IMR-90 (cell line): ENCODE results near the gene FOSL2. TPM values are rescaled to one million over a fixed set of nuclear protein-coding genes. Genes with fewer than 3 reads are reported as not detected.

ENCODE experiments used
- ATAC-seq: fragments of 200-7000 bp; cut with Tn5 transposase; 2 replicates; pipeline ENCODE4 v1.9.1; 2020; ENCODE audit warnings: low read depth, mild to moderate bottlenecking, moderate library complexity
- BruUV-seq: library from RNA; stranded (reverse); fragments of 400-500 nt; replicated peaks from 2 replicates; lab custom pipeline; 2021; lab: Mats Ljungman, UMichigan
- CTCF ChIA-PET: fragments of 300-600 bp; formaldehyde crosslinking; extraction: SDS; loops from one replicate; lab custom pipeline; 2021; ENCODE audit warnings: antibody characterized with exemption; lab: Yijun Ruan, JAX
- POLR2A ChIA-PET: fragments of 300-600 bp; sonication (Branson Sonifier 250); formaldehyde crosslinking; loops from one replicate; lab custom pipeline; 2022; ENCODE audit warnings: antibody characterized with exemption; ENCODE audit not compliant: unreplicated experiment; lab: Charles Lee
- DNase-seq: peaks from one replicate; pipeline ENCODE4 v3.0.0; 2013
- H2AFZ ChIP-seq: replicated peaks from 2 replicates; pipeline ENCODE3; 2013; ENCODE audit warnings: low read length, mild to moderate bottlenecking; ENCODE audit not compliant: poor library complexity
- H2AK5ac ChIP-seq: 2 replicates; pipeline ENCODE4 v1.6.1; 2013; ENCODE audit warnings: low read depth, low read length, inconsistent platforms
- H2AK9ac ChIP-seq: replicated peaks from 2 replicates; pipeline ENCODE3; 2013; ENCODE audit warnings: mild to moderate bottlenecking, low read depth, low read length, moderate library complexity; ENCODE audit not compliant: poor library complexity
- H2BK120ac ChIP-seq: 2 replicates; pipeline ENCODE4 v1.6.1; 2013; ENCODE audit warnings: low read depth, low read length, inconsistent platforms
- H2BK15ac ChIP-seq: 3 replicates; pipeline ENCODE4 v1.6.1; 2013; ENCODE audit warnings: low read depth, low read length, inconsistent platforms
- H2BK20ac ChIP-seq: 2 replicates; pipeline ENCODE4 v1.6.1; 2013; ENCODE audit warnings: low read depth, mild to moderate bottlenecking, inconsistent platforms, low read length, moderate library complexity
- H2BK5ac ChIP-seq: 2 replicates; pipeline ENCODE4 v1.6.1; 2013; ENCODE audit warnings: mild to moderate bottlenecking, low read depth, low read length, inconsistent platforms; ENCODE audit not compliant: poor library complexity, severe bottlenecking
- H3K14ac ChIP-seq: replicated peaks from 2 replicates; pipeline ENCODE4 v1.6.1; 2013; ENCODE audit warnings: low read depth, low read length, inconsistent platforms
- H3K18ac ChIP-seq: 2 replicates; pipeline ENCODE4 v1.6.1; 2013; ENCODE audit warnings: low read depth, low read length, control low read depth
- H3K23ac ChIP-seq: 2 replicates; pipeline ENCODE4 v1.6.1; 2013; ENCODE audit warnings: low read depth, low read length, inconsistent platforms
- H3K27ac ChIP-seq: 2 replicates; pipeline ENCODE4 v1.5.1; 2013; ENCODE audit warnings: mild to moderate bottlenecking, control low read depth, low read length; ENCODE audit not compliant: insufficient read depth
- H3K27me3 ChIP-seq: 2 replicates; pipeline ENCODE4 v1.6.1; 2013; ENCODE audit warnings: low read length; ENCODE audit not compliant: control insufficient read depth, insufficient read depth
- H3K36me3 ChIP-seq: 2 replicates; pipeline ENCODE4 v1.6.1; 2013; ENCODE audit warnings: low read length, mixed read lengths; ENCODE audit not compliant: control insufficient read depth, insufficient read depth
- H3K4ac ChIP-seq: 2 replicates; pipeline ENCODE4 v1.6.1; 2013; ENCODE audit warnings: low read depth, low read length, inconsistent platforms
- H3K4me1 ChIP-seq: 2 replicates; pipeline ENCODE4 v1.6.1; 2013; ENCODE audit warnings: low read length, mixed read lengths; ENCODE audit not compliant: control insufficient read depth, insufficient read depth
- H3K4me2 ChIP-seq: 2 replicates; pipeline ENCODE4 v1.6.1; 2013; ENCODE audit warnings: low read depth, mild to moderate bottlenecking, control low read depth, low read length, moderate library complexity
- H3K4me3 ChIP-seq: 2 replicates; pipeline ENCODE4 v1.5.1; 2013; ENCODE audit warnings: low read depth, mild to moderate bottlenecking, control low read depth, low read length, moderate library complexity; ENCODE audit not compliant: insufficient read depth
- H3K56ac ChIP-seq: 2 replicates; pipeline ENCODE4 v1.6.1; 2013; ENCODE audit warnings: low read length, inconsistent platforms; ENCODE audit not compliant: insufficient read depth; ENCODE audit errors: extremely low read depth
- H3K79me1 ChIP-seq, 2 experiments: 2 replicates each; pipeline ENCODE4 v1.6.1; 2013; ENCODE audit warnings: low read length in 2 of 2, inconsistent platforms in 1 of 2, low read depth in 1 of 2
- H3K9ac ChIP-seq: 2 replicates; pipeline ENCODE4 v1.6.1; 2013; ENCODE audit warnings: low read depth, low read length, control low read depth
- H3K9me1 ChIP-seq: 2 replicates; pipeline ENCODE4 v1.6.1; 2013; ENCODE audit warnings: low read length, inconsistent platforms; ENCODE audit not compliant: insufficient read depth
- H3K9me3 ChIP-seq: 2 replicates; pipeline ENCODE4 v1.6.1; 2013; ENCODE audit warnings: low read length; ENCODE audit not compliant: control insufficient read depth, insufficient read depth
- H4K20me1 ChIP-seq: 2 replicates; pipeline ENCODE4 v1.6.1; 2013; ENCODE audit warnings: low read length, inconsistent platforms; ENCODE audit not compliant: insufficient read depth
- H4K5ac ChIP-seq: 2 replicates; pipeline ENCODE4 v1.6.1; 2013; ENCODE audit warnings: mild to moderate bottlenecking, low read depth, low read length, control low read depth
- H4K8ac ChIP-seq, 2 experiments: 2 replicates each; pipeline ENCODE4 v1.6.1; 2013; ENCODE audit warnings: low read depth in 2 of 2, low read length in 2 of 2, control low read depth in 1 of 2, inconsistent platforms in 1 of 2
- H4K91ac ChIP-seq: 2 replicates; pipeline ENCODE4 v1.6.1; 2013; ENCODE audit warnings: low read depth, low read length, inconsistent platforms; ENCODE audit not compliant: insufficient read depth
- CTCF ChIP-seq: conservative IDR thresholded peaks from 2 replicates; pipeline ENCODE4 v1.5.1; 2012; ENCODE audit warnings: mild to moderate bottlenecking, low read depth, low read length, improper control_type of control experiment
- WGBS, 2 experiments: methylation state at CpG; one replicate each; pipeline versions ENCODE4 v1.1.5 to v1.1.7; 2013; ENCODE audit warnings: missing lambda C conversion rate in 2 of 2; ENCODE audit not compliant: insufficient read length in 1 of 2; ENCODE audit errors: extremely low coverage in 2 of 2; 5-methylcytosine and 5-hydroxymethylcytosine counted together
- dilution Hi-C: fragments of 300-500 bp; cut with HindIII; formaldehyde crosslinking; loops from one replicate; pipeline ENCODE4 v1.14.3; 2018; ENCODE audit warnings: low sequenced_read_pairs; ENCODE audit not compliant: unreplicated experiment
- in situ Hi-C: fragments of 300-500 bp; cut with MboI; formaldehyde crosslinking; loops from 3 replicates; pipeline ENCODE4 v1.14.3; 2019; ENCODE audit warnings: low sequenced_read_pairs, inconsistent platforms, mixed read lengths
- intact Hi-C: fragments of 100-400 bp; cut with micrococcal nuclease; formaldehyde crosslinking; loops from 2 replicates; pipeline ENCODE4 v1.10.0; 2022
- polyA plus RNA-seq, 3 experiments: library from polyadenylated mRNA; depleted of rRNA; stranded (reverse); fragments of >200 nt; gene quantifications; 2 replicates each; pipeline ENCODE4 v1.2.3, GENCODE V29; 2012; ENCODE audit warnings: low replicate concordance in 1 of 3
- total RNA-seq: library from RNA; depleted of rRNA; stranded (reverse); fragments of >200 nt; gene quantifications from 2 replicates; pipeline ENCODE4 v1.2.3, GENCODE V29; 2012

The FOSL2 gene
- total and polyA plus RNA-seq, 2 of the 4 experiments (the other 2 are of a cell fraction), result 31.4 to 46.3 TPM

- H3K27ac ChIP-seq, result no peak overlapping the region
- no peaks in the 10 kb centered on the region for H3K36me3 ChIP-seq
- peaks cover 6% of the 10 kb centered on the region for H3K4me1 ChIP-seq
- in situ Hi-C loops, result no loop called here
- no peak overlapping the region for H3K9ac ChIP-seq
- H3K4me2 ChIP-seq, result no peak overlapping the region
- no peaks in the 10 kb centered on the region for H3K79me1 ChIP-seq
- H2AFZ ChIP-seq, result no peak overlapping the region
- H2BK20ac ChIP-seq, result no peak overlapping the region
- H3K14ac ChIP-seq, result no peak overlapping the region
- no peak overlapping the region for H3K23ac ChIP-seq
- H3K9me1 ChIP-seq, result peaks cover 3% of the 10 kb centered on the region
- intact Hi-C loops, result no loop called here
- CTCF ChIA-PET, result no interaction called here
- H2AK9ac ChIP-seq, result no peak overlapping the region
- no peak overlapping the region for H4K5ac ChIP-seq
- no peak overlapping the region for H3K56ac ChIP-seq
- H3K4me3 ChIP-seq, result no peak overlapping the region
- POLR2A ChIA-PET, result no interaction called here
- H4K8ac ChIP-seq, result no peak overlapping the region
- H2BK120ac ChIP-seq, result no peak overlapping the region
- WGBS, 2 experiments, result 83% methylated on average over 1 of the region's 8 CpGs; no CpG with 5 or more reads in 1 of the 2 experiments
- H3K4ac ChIP-seq, result no peak overlapping the region
- no peaks in the 10 kb centered on the region for H3K27me3 ChIP-seq
- no peak for TF ChIP-seq CTCF
- H2BK5ac ChIP-seq, result no peak overlapping the region
- H2AK5ac ChIP-seq, result no peak overlapping the region
- dilution Hi-C loops, result no loop called here
- ATAC-seq (no peak), DNase-seq (no peak)
- H4K20me1 ChIP-seq, result no peaks in the 10 kb centered on the region
- H2BK15ac ChIP-seq, result no peak overlapping the region
- no peak overlapping the region for H4K91ac ChIP-seq
- peaks cover 5% of the 10 kb centered on the region for H3K9me3 ChIP-seq
- no TSS peak for BruUV-seq
- H3K18ac ChIP-seq, result no peak overlapping the region
Measured at GRCh38 chr2:28432362-28432761, 39.7 kb downstream of the FOSL2 start.
